ENCODE data around the gene VAMP2.

Gene VAMP2

DNA sequence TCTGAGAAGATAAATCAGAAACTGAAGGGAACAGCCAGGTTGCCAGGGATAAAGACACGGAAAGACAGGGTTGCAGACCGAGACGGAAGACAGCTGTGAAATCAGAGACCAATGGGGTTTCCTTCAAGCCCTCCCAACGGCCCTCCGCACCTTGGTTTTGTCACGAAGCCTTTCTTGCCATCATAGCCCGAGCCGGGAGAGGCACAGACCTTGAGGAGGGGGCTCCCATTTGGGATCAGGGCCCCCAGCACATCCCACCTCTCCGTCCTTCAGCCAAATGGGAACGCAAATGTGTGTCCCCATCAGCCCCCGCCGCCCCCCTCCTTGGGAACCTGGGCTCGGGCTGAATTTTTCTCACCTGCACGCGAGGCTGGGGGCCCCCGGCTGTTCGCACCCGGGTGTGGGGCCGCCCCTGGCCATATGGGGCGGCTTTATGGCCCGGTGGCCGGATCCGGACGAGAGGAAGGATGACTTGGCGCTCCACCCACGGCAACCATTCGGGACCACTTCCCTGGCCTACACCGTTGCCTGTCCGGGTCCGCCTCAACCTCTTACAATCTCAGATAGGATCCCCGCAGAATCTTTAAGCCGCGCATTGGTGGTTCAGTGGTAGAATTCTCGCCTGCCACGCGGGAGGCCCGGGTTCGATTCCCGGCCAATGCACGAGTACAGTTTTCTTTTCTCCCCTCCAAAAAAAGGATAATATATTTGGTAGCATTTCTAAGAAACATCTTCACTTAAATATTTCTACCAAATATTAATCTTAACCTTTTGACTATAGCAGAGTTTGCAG is 37.4 kb downstream of the VAMP2 start:
- Histone ChIP-seq H3K9me2 (replicated peaks; ENCODE audit: insufficient read depth, low read length) (no peaks in the 10 kb centered on the region), H3K9ac (ENCODE audit: low read length) (peak overlapping the region; percentile 50), H3K4me2 (ENCODE audit: low read depth, low read length, poor library complexity, severe bottlenecking) (peak overlapping the region; percentile 64), H3K27ac (ENCODE audit: low read depth, low read length) (no peak overlapping the region), H3K79me2 (ENCODE audit: insufficient read depth, low read length) (no peaks in the 10 kb centered on the region), H4K20me1 (ENCODE audit: low read depth, low read length) (no peaks in the 10 kb centered on the region), H3K4me3 (ENCODE audit: insufficient read depth, low read length, poor library complexity, severe bottlenecking) (peak overlapping the region; percentile 57), H3K36me3 (ENCODE audit: low read length) (no peaks in the 10 kb centered on the region), H3F3A (ENCODE audit: insufficient read depth) (peaks cover 10% of the 10 kb centered on the region), H3K27me3 (ENCODE audit: low read length) (no peaks in the 10 kb centered on the region), H3K9me3 (ENCODE audit: insufficient read depth, low read length) (no peaks in the 10 kb centered on the region), H2AFZ (ENCODE audit: low read depth, low read length, severe bottlenecking) (no peak overlapping the region)
- TF ChIP-seq, protein P1, sequence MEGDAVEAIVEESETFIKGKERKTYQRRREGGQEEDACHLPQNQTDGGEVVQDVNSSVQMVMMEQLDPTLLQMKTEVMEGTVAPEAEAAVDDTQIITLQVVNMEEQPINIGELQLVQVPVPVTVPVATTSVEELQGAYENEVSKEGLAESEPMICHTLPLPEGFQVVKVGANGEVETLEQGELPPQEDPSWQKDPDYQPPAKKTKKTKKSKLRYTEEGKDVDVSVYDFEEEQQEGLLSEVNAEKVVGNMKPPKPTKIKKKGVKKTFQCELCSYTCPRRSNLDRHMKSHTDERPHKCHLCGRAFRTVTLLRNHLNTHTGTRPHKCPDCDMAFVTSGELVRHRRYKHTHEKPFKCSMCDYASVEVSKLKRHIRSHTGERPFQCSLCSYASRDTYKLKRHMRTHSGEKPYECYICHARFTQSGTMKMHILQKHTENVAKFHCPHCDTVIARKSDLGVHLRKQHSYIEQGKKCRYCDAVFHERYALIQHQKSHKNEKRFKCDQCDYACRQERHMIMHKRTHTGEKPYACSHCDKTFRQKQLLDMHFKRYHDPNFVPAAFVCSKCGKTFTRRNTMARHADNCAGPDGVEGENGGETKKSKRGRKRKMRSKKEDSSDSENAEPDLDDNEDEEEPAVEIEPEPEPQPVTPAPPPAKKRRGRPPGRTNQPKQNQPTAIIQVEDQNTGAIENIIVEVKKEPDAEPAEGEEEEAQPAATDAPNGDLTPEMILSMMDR (IDR thresholded peaks at IDR 0.05; ENCODE audit: insufficient read depth, low read length, poor library complexity, severe bottlenecking): no peak
- TF ChIP-seq EZH2phosphoT487 (conservative IDR thresholded peaks at IDR 0.05; ENCODE audit: low read length): no peak

DNA sequence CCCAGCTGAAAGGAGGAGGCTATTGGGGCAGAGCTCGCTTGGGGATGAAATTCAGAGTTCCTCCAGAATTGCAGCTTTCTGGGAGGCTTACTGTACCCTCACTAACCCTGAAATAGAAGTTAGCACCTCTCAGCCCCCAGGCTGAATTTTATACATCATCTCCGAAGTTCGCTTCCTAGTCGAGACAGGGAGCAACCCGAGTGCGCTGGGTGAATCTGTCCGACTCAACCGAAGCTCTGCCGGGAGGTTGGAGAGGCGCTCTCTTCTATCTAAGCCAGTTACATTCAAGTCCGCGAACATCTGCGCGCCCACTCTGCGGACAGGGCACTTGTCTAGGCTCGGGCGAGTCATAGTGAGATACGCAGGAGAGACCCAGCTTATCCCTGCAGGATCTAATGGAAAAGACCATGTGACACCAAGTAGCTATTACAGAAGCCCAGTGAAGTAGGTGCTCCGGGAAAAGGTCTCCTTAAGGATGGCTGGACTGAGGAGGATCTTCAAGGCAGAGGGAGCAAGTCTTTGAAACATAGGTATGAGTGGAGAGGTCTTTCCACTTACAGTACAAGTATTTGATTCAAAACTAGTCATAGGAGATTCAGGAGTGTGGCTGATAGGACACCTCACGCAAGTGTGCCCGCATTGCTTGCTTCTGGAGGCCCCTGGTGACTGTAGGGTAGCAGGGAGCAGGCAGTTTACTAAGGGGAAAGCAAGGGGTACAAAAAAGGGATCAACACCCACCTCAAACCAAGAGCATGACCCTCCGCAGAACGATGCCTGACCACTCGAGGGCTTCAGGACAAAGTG is 38.2 kb downstream of the VAMP2 start:
- Histone ChIP-seq H4K20me1 (ENCODE audit: low read depth, low read length) (no peaks in the 10 kb centered on the region), H3F3A (ENCODE audit: insufficient read depth) (peaks cover 18% of the 10 kb centered on the region), H3K9ac (ENCODE audit: low read length) (no peak overlapping the region)

DNA sequence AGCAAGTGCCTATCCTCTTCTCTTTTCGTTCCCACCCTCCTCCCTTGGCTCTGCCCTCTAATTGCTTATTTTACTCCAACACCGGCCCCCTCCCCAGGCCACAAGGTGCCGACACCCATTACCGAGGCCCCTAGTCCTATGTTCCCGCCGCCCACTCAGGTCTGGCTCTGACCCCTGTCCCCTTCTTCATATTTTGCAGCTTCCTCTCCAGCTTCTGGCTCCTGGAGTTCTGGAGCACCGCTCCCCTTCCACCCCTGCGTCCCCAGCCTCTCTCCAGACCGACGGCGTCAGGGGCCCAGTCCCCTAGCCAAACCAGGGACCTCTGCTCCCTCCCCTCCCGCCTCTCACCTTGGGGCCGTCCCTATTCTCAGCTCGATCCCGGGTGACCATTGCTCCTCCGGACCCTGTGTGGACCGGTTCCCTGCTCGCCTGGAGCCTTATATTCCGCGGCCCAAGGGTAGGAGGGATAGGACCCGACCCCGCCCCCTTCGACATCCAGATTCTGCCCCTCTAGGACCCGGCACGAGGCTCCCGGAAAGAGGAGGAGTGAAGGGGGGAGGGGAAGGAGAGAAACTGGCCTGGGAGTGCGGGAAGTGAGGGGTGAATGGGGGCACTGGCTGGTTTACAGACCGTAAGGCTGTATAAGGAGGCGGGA is 38.9 kb downstream of the VAMP2 start, which contains the start of gene HES7:
Gene HES7 (minus strand): TSS at position 412 of the 655 bp plus-strand sequence. CDS start 22 bp downstream, at position 390.
- no peak for TF ChIP-seq EZH2phosphoT487 (conservative IDR thresholded peaks at IDR 0.05; ENCODE audit: low read length)
- TF ChIP-seq, protein P1 (IDR thresholded peaks at IDR 0.05; ENCODE audit: insufficient read depth, low read length, poor library complexity, severe bottlenecking): no peak
- Histone ChIP-seq H3K4me3 (ENCODE audit: insufficient read depth, low read length, poor library complexity, severe bottlenecking) (peak within 1 kb of the TSS; percentile 59), H3K9me3 (ENCODE audit: insufficient read depth, low read length) (no peaks in the 10 kb centered on the region), H3K27ac (ENCODE audit: low read depth, low read length) (no peak within 1 kb of the TSS), H4K20me1 (ENCODE audit: low read depth, low read length) (no peaks in the 10 kb centered on the region), H3K79me2 (ENCODE audit: insufficient read depth, low read length) (no peaks in the 10 kb centered on the region), H3K36me3 (ENCODE audit: low read length) (no peaks in the 10 kb centered on the region), H3K27me3 (ENCODE audit: low read length) (no peaks in the 10 kb centered on the region), H2AFZ (ENCODE audit: low read depth, low read length, severe bottlenecking) (no peak within 1 kb of the TSS), H3K4me2 (ENCODE audit: low read depth, low read length, poor library complexity, severe bottlenecking) (peak within 1 kb of the TSS; percentile 98), H3K9ac (ENCODE audit: low read length) (peak within 1 kb of the TSS; percentile 2; the same call in 1 of the 2 replicates), H3K9me2 (replicated peaks; ENCODE audit: insufficient read depth, low read length) (no peaks in the 10 kb centered on the region), H3F3A (ENCODE audit: insufficient read depth) (peaks cover 26% of the 10 kb centered on the region)

More for the DNA sequence above, 38.2 kb downstream of the VAMP2 start:
- Histone ChIP-seq H3K27me3 (ENCODE audit: low read length) (no peaks in the 10 kb centered on the region), H3K4me3 (ENCODE audit: insufficient read depth, low read length, poor library complexity, severe bottlenecking) (no peak overlapping the region), H3K9me3 (ENCODE audit: insufficient read depth, low read length) (no peaks in the 10 kb centered on the region), H2AFZ (ENCODE audit: low read depth, low read length, severe bottlenecking) (no peak overlapping the region), H3K36me3 (ENCODE audit: low read length) (no peaks in the 10 kb centered on the region), H3K79me2 (ENCODE audit: insufficient read depth, low read length) (no peaks in the 10 kb centered on the region), H3K4me2 (ENCODE audit: low read depth, low read length, poor library complexity, severe bottlenecking) (peak overlapping the region; percentile 64), H3K9me2 (replicated peaks; ENCODE audit: insufficient read depth, low read length) (no peaks in the 10 kb centered on the region), H3K27ac (ENCODE audit: low read depth, low read length) (no peak overlapping the region)
- TF ChIP-seq, protein P1 (IDR thresholded peaks at IDR 0.05; ENCODE audit: insufficient read depth, low read length, poor library complexity, severe bottlenecking): no peak
- no peak for TF ChIP-seq EZH2phosphoT487 (conservative IDR thresholded peaks at IDR 0.05; ENCODE audit: low read length)
